ENCODE results near the gene FCHSD2. TPM values are rescaled to one million over a fixed set of nuclear protein-coding genes. Genes with fewer than 3 reads are reported as not detected.

FCHSD2 gene
- total RNA-seq, 1 donor from 2014 or later: 16.3 TPM

GRCh38 chr11:72899238-72899637 is 242.9 kb downstream of the FCHSD2 start:
- H3K4me3 ChIP-seq: no peak overlapping the region
- H3K36me3 ChIP-seq: peaks cover 0 to 11% of the 10 kb centered on the region in 2 donors
- H3K9me3 ChIP-seq: no peaks in the 10 kb centered on the region
- intact Hi-C loops (cut with DNase I): no loop called here
- H3K27ac ChIP-seq: no peak overlapping the region
- no peaks in the 10 kb centered on the region for H3K27me3 ChIP-seq
- no peak for TF ChIP-seq CTCF (IDR thresholded peaks at IDR 0.05)
- no peaks in the 10 kb centered on the region for H3K4me1 ChIP-seq
- no peak for DNase-seq (ENCODE audit: low spot score in 2 of 2)

GRCh38 chr11:72897506-72897905 is 244.6 kb downstream of the FCHSD2 start:
- DNase-seq (ENCODE audit: low spot score in 2 of 2): no peak
- Histone ChIP-seq H3K36me3 (peaks cover 0 to 11% of the 10 kb centered on the region in 2 donors), H3K4me3 (no peak overlapping the region), H3K27ac (no peak overlapping the region), H3K4me1 (no peaks in the 10 kb centered on the region), H3K9me3 (no peaks in the 10 kb centered on the region), H3K27me3 (no peaks in the 10 kb centered on the region)
- no peak for TF ChIP-seq CTCF (IDR thresholded peaks at IDR 0.05)
- intact Hi-C loops (cut with DNase I): no loop called here

GRCh38 chr11:72896431-72896830 is 245.7 kb downstream of the FCHSD2 start:
- intact Hi-C loops (cut with DNase I): no loop called here
- TF ChIP-seq CTCF (IDR thresholded peaks at IDR 0.05): no peak
- Histone ChIP-seq H3K9me3 (no peaks in the 10 kb centered on the region), H3K4me3 (no peak overlapping the region), H3K27me3 (no peaks in the 10 kb centered on the region), H3K27ac (no peak overlapping the region), H3K36me3 (peaks cover 0 to 6% of the 10 kb centered on the region in 2 donors), H3K4me1 (no peaks in the 10 kb centered on the region)
- no peak for DNase-seq (ENCODE audit: low spot score in 2 of 2)

- H3K9me3 ChIP-seq: no peaks in the 10 kb centered on the region
- TF ChIP-seq CTCF (IDR thresholded peaks at IDR 0.05): no peak
- no peaks in the 10 kb centered on the region for H3K27me3 ChIP-seq
- H3K36me3 ChIP-seq: peaks cover 21 to 36% of the 10 kb centered on the region in 2 donors
- no peaks in the 10 kb centered on the region for H3K4me1 ChIP-seq
- H3K27ac ChIP-seq: no peak overlapping the region
- no peak for DNase-seq (ENCODE audit: low spot score in 2 of 2)
- intact Hi-C loops (cut with DNase I): no loop called here
- H3K4me3 ChIP-seq: no peak overlapping the region
Measured at GRCh38 chr11:72890881-72891280, 251.2 kb downstream of the FCHSD2 start.

GRCh38 chr11:72886619-72887018 is 255.5 kb downstream of the FCHSD2 start:
- Histone ChIP-seq H3K4me3 (no peak overlapping the region), H3K4me1 (no peaks in the 10 kb centered on the region), H3K9me3 (no peaks in the 10 kb centered on the region), H3K36me3 (peaks cover 21 to 46% of the 10 kb centered on the region in 2 donors), H3K27me3 (no peaks in the 10 kb centered on the region), H3K27ac (no peak overlapping the region)
- DNase-seq (ENCODE audit: low spot score in 2 of 2): no peak
- intact Hi-C loops (cut with DNase I): no loop called here
- no peak for TF ChIP-seq CTCF (IDR thresholded peaks at IDR 0.05)
